DND-41 (cell line): Measurements from ENCODE around the gene ANAPC5.

Experiments used
- EZH2 ChIP-seq: IDR thresholded peaks from 3 replicates; pipeline ENCODE4 v1.6.1; 2012; ENCODE audit warnings: borderline replicate concordance, low read depth, mild to moderate bottlenecking, moderate library complexity, low read length, inconsistent platforms; ENCODE audit not compliant: severe bottlenecking
- TF ChIP-seq, protein P1 (sequence below): IDR thresholded peaks from 2 replicates; pipeline ENCODE4 v1.5.1; 2012; ENCODE audit warnings: borderline replicate concordance, low read length, moderate library complexity, mild to moderate bottlenecking; ENCODE audit not compliant: poor library complexity, severe bottlenecking; ENCODE audit errors: extremely low read depth

GRCh38 chr12:121297435-121297991 lies 54.7 kb downstream of the ANAPC5 start:
- TF ChIP-seq, protein P1, sequence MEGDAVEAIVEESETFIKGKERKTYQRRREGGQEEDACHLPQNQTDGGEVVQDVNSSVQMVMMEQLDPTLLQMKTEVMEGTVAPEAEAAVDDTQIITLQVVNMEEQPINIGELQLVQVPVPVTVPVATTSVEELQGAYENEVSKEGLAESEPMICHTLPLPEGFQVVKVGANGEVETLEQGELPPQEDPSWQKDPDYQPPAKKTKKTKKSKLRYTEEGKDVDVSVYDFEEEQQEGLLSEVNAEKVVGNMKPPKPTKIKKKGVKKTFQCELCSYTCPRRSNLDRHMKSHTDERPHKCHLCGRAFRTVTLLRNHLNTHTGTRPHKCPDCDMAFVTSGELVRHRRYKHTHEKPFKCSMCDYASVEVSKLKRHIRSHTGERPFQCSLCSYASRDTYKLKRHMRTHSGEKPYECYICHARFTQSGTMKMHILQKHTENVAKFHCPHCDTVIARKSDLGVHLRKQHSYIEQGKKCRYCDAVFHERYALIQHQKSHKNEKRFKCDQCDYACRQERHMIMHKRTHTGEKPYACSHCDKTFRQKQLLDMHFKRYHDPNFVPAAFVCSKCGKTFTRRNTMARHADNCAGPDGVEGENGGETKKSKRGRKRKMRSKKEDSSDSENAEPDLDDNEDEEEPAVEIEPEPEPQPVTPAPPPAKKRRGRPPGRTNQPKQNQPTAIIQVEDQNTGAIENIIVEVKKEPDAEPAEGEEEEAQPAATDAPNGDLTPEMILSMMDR = no peak
- TF ChIP-seq EZH2 = no peak
